DOHH2 (cell line): ENCODE results near the gene NUDT16L1.

ENCODE experiments used
- CTCF ChIP-seq: fragments of 200-600 bp; sonication (generic); IDR thresholded peaks from one replicate; pipeline ENCODE4 v1.5.1; 2014; ENCODE audit warnings: antibody characterized with exemption, mild to moderate bottlenecking, low read depth, low read length; ENCODE audit not compliant: poor library complexity, severe bottlenecking
- EZH2phosphoT487 ChIP-seq: fragments of 200-600 bp; sonication (generic); IDR thresholded peaks from 2 replicates; pipeline ENCODE4 v1.6.1; 2017; ENCODE audit warnings: borderline replicate concordance, mild to moderate bottlenecking, antibody characterized with exemption, low read length, moderate library complexity, mixed read lengths

GRCh38 chr16:4663465-4663776 lies 29.9 kb upstream of the NUDT16L1 start:
- TF ChIP-seq EZH2phosphoT487, result no peak
- no peak for TF ChIP-seq CTCF
